C4-2B (cell line): ENCODE data around the gene MRPL47.

Experiments used
- ZFX ChIP-seq: fragments of 450-650 bp; IDR thresholded peaks from 2 replicates; pipeline ENCODE4 v1.6.1; 2017
- TF ChIP-seq, protein P1 (sequence below): fragments of 450-650 bp; conservative IDR thresholded peaks from 2 replicates; pipeline ENCODE4 v1.5.1; 2017; ENCODE audit warnings: mild to moderate bottlenecking

DNA sequence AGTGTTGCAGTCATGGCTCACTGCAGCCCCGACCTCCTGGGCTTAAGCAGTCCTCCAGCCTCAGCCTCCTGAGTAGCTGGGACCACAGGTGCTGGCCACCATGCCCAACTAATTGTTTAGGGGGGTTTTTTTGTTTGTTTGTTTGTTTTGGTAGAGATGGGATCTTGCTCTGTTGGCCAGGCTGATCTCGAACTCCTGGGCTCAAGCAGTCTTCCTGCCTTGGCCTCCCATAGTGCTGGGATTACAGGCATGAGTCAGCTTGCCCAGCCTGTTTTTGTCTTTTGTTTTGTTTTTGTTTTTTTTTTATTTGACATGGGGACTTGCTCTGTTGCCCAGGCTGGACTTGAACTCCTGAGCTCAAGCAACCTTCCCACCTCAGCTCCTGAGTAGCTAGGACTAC is 17.6 kb upstream of the MRPL47 start:
- TF ChIP-seq, protein P1, sequence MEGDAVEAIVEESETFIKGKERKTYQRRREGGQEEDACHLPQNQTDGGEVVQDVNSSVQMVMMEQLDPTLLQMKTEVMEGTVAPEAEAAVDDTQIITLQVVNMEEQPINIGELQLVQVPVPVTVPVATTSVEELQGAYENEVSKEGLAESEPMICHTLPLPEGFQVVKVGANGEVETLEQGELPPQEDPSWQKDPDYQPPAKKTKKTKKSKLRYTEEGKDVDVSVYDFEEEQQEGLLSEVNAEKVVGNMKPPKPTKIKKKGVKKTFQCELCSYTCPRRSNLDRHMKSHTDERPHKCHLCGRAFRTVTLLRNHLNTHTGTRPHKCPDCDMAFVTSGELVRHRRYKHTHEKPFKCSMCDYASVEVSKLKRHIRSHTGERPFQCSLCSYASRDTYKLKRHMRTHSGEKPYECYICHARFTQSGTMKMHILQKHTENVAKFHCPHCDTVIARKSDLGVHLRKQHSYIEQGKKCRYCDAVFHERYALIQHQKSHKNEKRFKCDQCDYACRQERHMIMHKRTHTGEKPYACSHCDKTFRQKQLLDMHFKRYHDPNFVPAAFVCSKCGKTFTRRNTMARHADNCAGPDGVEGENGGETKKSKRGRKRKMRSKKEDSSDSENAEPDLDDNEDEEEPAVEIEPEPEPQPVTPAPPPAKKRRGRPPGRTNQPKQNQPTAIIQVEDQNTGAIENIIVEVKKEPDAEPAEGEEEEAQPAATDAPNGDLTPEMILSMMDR, result no peak
- no peak for TF ChIP-seq ZFX
